Naive thymus-derived CD4-positive, alpha-beta T cell (primary cell): ENCODE data around the gene TRAF2. TPM values are rescaled to one million over a fixed set of nuclear protein-coding genes. Genes with fewer than 3 reads are reported as not detected.

ENCODE experiments used
- ATAC-seq: fragments of 150-1000 bp; cut with Tn5 transposase; 2 replicates; pipeline ENCODE4 v1.10.0; 2021; ENCODE audit warnings: mild to moderate bottlenecking, moderate library complexity
- CTCF ChIA-PET: fragments of 350-600 bp; sonication (Branson Sonifier 250); formaldehyde crosslinking; loops from one replicate; lab custom pipeline; 2021; ENCODE audit warnings: antibody characterized with exemption; lab: Charles Lee
- POLR2A ChIA-PET: fragments of 350-600 bp; sonication (Branson Sonifier 250); formaldehyde crosslinking; loops from one replicate; lab custom pipeline; 2021; ENCODE audit warnings: antibody characterized with exemption, inconsistent platforms; lab: Charles Lee
- DNase-seq, 9 donors: peaks; one replicate each; pipeline versions ENCODE4 v3.0.0 to v3.0.0-alpha.2; 2020 to 2022; ENCODE audit warnings: mixed read lengths in 1 of 9
- H3K27ac ChIP-seq: one replicate; pipeline ENCODE4 v1.7.0; 2013; ENCODE audit warnings: mild to moderate bottlenecking, low read depth, low read length, moderate library complexity
- H3K27me3 ChIP-seq, 2 donors: one replicate each; pipeline ENCODE4 v1.7.0; 2013; ENCODE audit warnings: low read length in 2 of 2, mild to moderate bottlenecking in 2 of 2, moderate library complexity in 2 of 2; ENCODE audit not compliant: control insufficient read depth in 2 of 2, insufficient read depth in 2 of 2
- H3K36me3 ChIP-seq, 3 experiments: 1 replicate in 2 of 3; 2 replicates in 1 of 3; pipeline ENCODE4 v1.7.0; 2013; ENCODE audit warnings: low read length in 3 of 3, mild to moderate bottlenecking in 3 of 3, moderate library complexity in 1 of 3; ENCODE audit not compliant: insufficient read depth in 3 of 3, control insufficient read depth in 2 of 3
- H3K4me1 ChIP-seq, 2 donors: one replicate each; pipeline ENCODE4 v1.7.0; 2013; ENCODE audit warnings: low read length in 2 of 2, mild to moderate bottlenecking in 2 of 2, moderate library complexity in 1 of 2; ENCODE audit not compliant: control insufficient read depth in 2 of 2, insufficient read depth in 2 of 2
- H3K4me3 ChIP-seq: 2 replicates; pipeline ENCODE4 v1.7.0; 2013; ENCODE audit warnings: mild to moderate bottlenecking, low read length
- H3K9me3 ChIP-seq, 3 experiments: 1 replicate in 2 of 3; 2 replicates in 1 of 3; pipeline ENCODE4 v1.7.0; 2013; ENCODE audit warnings: low read length in 3 of 3; ENCODE audit not compliant: control insufficient read depth in 2 of 3
- H3K27ac Mint-ChIP-seq, 9 donors: one replicate each; pipeline ENCODE4 v1.8.0; 2020 to 2022; ENCODE audit warnings: mixed read lengths in 9 of 9, mild to moderate bottlenecking in 8 of 9, moderate library complexity in 5 of 9, inconsistent platforms in 2 of 9
- H3K27me3 Mint-ChIP-seq, 5 donors: one replicate each; pipeline ENCODE4 v1.8.0; 2021 to 2022; ENCODE audit warnings: mixed read lengths in 5 of 5, mild to moderate bottlenecking in 1 of 5
- H3K36me3 Mint-ChIP-seq, 5 donors: one replicate each; pipeline ENCODE4 v1.8.0; 2020 to 2022; ENCODE audit warnings: mixed read lengths in 5 of 5, mild to moderate bottlenecking in 3 of 5, inconsistent platforms in 1 of 5
- H3K4me1 Mint-ChIP-seq, 7 donors: one replicate each; pipeline ENCODE4 v1.8.0; 2020 to 2022; ENCODE audit warnings: mixed read lengths in 7 of 7, mild to moderate bottlenecking in 3 of 7, inconsistent platforms in 1 of 7
- H3K4me3 Mint-ChIP-seq, 10 donors: one replicate each; pipeline ENCODE4 v1.8.0; 2020 to 2022; ENCODE audit warnings: mild to moderate bottlenecking in 10 of 10, mixed read lengths in 10 of 10, moderate library complexity in 6 of 10, inconsistent platforms in 2 of 10
- H3K9me3 Mint-ChIP-seq, 11 donors: one replicate each; pipeline ENCODE4 v1.8.0; 2020 to 2022; ENCODE audit warnings: mixed read lengths in 11 of 11, mild to moderate bottlenecking in 4 of 11, inconsistent platforms in 1 of 11, moderate library complexity in 1 of 11
- intact Hi-C, 2 donors: fragments of 100-400 bp; cut with micrococcal nuclease; formaldehyde crosslinking; loops; one replicate each; pipeline ENCODE4 v1.15.1; 2023
- polyA plus RNA-seq, 2 donors: library from polyadenylated mRNA; unstranded; fragments of 300-500 nt; fragmentation: Illumina TruSeq; gene quantifications; one replicate each; pipeline ENCODE4 v1.2.3, GENCODE V29; 2021
- total RNA-seq, 6 experiments: library from RNA in 5 of 6; stranded (reverse) in 5 of 6; gene quantifications; 1 replicate in 5 of 6; 2 replicates in 1 of 6; pipeline ENCODE4 v1.2.3 and lab custom pipeline; 2021 to 2026

Gene TRAF2
- total and polyA plus RNA-seq, 7 experiments from 2014 or later = 11.9 to 72.8 (median 29.1) TPM

DNA sequence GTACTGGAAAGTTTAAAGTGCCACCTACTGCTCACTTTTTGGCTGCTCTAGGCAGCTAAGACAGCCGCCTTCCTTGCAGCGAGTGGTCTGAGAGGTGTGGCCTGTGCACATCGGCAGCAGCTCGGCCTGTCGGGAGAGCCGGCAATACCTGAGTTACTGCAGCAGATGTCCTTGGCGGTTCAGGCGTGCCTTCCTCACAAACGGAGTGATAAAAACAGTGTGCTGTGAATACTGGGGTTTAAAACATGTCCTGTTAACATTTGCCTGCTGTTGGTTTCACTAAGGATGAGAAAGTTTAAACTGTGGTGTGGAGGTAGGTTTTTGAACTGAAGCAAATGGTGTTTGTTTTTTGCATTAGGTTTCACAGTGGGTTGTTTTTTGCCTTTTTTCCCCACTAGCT, 12.9 kb downstream of the TRAF2 start:
- no peak overlapping the region for H3K27ac ChIP-seq
- peaks cover 25 to 26% of the 10 kb centered on the region in 2 donors for H3K4me1 ChIP-seq
- Mint-ChIP-seq H3K4me3 (peak overlapping the region in 1 of 10 donors; percentile 14), H3K27ac (peak overlapping the region in 3 of 9 donors; percentile 30 to 68 (median 36)), H3K27me3 (no peaks in the 10 kb centered on the region), H3K9me3 (no peaks in the 10 kb centered on the region), H3K36me3 (peaks cover 0 to 36% (median 5%) of the 10 kb centered on the region in 5 donors), H3K4me1 (peaks cover 12 to 64% (median 41%) of the 10 kb centered on the region in 7 donors)
- no peak overlapping the region for H3K4me3 ChIP-seq
- H3K9me3 ChIP-seq = no peaks in the 10 kb centered on the region
- H3K27me3 ChIP-seq = no peaks in the 10 kb centered on the region
- no peak for ATAC-seq
- peaks cover 0 to 45% (median 0%) of the 10 kb centered on the region in 3 experiments for H3K36me3 ChIP-seq
- intact Hi-C loops = no loop called here
- ChIA-PET POLR2A (interaction anchor here (0.6 kb wide), 2 partner anchors 37 to 173 kb away, joined by 3 read pairs; no protein-coding TSS in a partner anchor), CTCF (interaction anchor here (2.0 kb wide), 1 partner anchor 38 kb away, joined by 5 read pairs; no protein-coding TSS in a partner anchor)
- DNase-seq = no peak

DNA sequence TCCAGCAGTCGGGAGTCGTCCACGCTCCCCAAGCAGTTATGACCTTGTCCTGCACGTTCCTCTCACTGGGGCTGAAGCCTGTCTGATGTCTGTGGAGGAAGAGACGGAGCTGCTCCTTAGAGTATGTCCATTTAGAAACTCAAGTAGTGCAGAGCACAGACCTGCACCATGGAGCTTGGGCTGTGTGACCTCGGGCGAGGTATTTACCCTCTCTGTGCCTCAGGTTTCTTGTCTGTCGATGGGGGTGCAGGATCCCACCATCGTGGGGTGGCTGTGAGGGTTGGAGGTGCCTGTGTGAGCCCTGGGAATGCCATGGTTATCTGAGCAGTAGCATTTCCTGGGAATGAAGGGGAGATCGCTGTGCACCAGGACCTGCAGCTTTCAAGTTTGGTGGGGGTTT, 14.2 kb downstream of the TRAF2 start:
- peaks cover 0 to 49% (median 0%) of the 10 kb centered on the region in 3 experiments for H3K36me3 ChIP-seq
- peaks cover 26 to 30% of the 10 kb centered on the region in 2 donors for H3K4me1 ChIP-seq
- intact Hi-C loops = loop anchor here (2.0 to 5.0 kb wide), 4 partner anchors 14 to 122 kb away; partner anchors contain the start of genes EDF1 (in 1 of the 2), PHPT1 (in 1 of the 2) and TRAF2 (in 1 of the 2)
- H3K36me3 Mint-ChIP-seq = peaks cover 0 to 33% (median 5%) of the 10 kb centered on the region in 5 donors
- POLR2A ChIA-PET = no interaction called here
- CTCF ChIA-PET = interaction anchor here (2.0 kb wide), 1 partner anchor 37 kb away, joined by 5 read pairs; no protein-coding TSS in a partner anchor
- no peak overlapping the region for H3K27ac ChIP-seq
- H3K4me3 ChIP-seq = no peak overlapping the region
- no peaks in the 10 kb centered on the region for H3K27me3 Mint-ChIP-seq
- ATAC-seq (no peak), DNase-seq (no peak)
- H3K9me3 ChIP-seq = no peaks in the 10 kb centered on the region
- H3K4me1 Mint-ChIP-seq = peaks cover 14 to 59% (median 39%) of the 10 kb centered on the region in 7 donors
- no peaks in the 10 kb centered on the region for H3K9me3 Mint-ChIP-seq
- no peaks in the 10 kb centered on the region for H3K27me3 ChIP-seq
- peak overlapping the region in 2 of 10 donors; percentile 29 to 35 for H3K4me3 Mint-ChIP-seq
- H3K27ac Mint-ChIP-seq = peak overlapping the region in 8 of 9 donors; percentile 67 to 98 (median 93)

DNA sequence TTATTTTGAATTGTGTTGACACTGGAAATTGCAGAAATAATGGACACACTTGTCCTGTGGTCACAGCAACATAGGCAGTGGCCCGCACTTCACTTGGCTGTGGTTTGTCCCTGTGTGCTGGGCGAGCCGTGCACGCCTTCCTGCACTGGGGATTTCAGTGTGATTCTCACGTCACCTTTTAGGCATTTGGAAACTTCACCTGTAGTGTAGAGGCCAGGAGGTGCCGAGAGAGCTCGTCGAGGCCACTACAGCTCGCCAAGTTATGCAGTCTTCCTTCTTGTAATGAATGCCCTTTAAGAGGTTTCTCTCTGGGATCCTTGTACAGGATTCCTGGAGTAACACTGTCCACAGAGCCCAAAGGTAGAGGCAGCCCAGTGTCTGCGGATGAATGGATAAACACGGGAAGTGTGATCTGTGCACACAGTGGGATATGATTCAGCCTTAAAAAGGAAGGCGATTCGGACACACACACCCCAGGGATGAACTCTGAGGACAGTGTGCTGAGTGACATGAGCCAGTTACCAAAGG, 14.7 kb downstream of the TRAF2 start:
- Mint-ChIP-seq H3K4me1 (peaks cover 14 to 60% (median 39%) of the 10 kb centered on the region in 7 donors), H3K36me3 (peaks cover 0 to 33% (median 5%) of the 10 kb centered on the region in 5 donors), H3K27ac (peak overlapping the region; percentile 89 to 98 (median 94)), H3K4me3 (peak overlapping the region in 8 of 10 donors; percentile 45 to 81 (median 74)), H3K9me3 (no peaks in the 10 kb centered on the region), H3K27me3 (no peaks in the 10 kb centered on the region)
- ChIA-PET POLR2A (no interaction called here), CTCF (interaction anchor here (1.6 to 2.0 kb wide), 2 partner anchors 36 to 134 kb away, joined by 4 to 5 read pairs; no protein-coding TSS in a partner anchor)
- Histone ChIP-seq H3K4me1 (peaks cover 26 to 30% of the 10 kb centered on the region in 2 donors), H3K4me3 (no peak overlapping the region), H3K36me3 (peaks cover 0 to 49% (median 0%) of the 10 kb centered on the region in 3 experiments), H3K27me3 (no peaks in the 10 kb centered on the region), H3K9me3 (no peaks in the 10 kb centered on the region), H3K27ac (peak overlapping the region; percentile 76)
- intact Hi-C loops = loop anchor here (2.0 to 5.0 kb wide), 4 partner anchors 14 to 121 kb away; partner anchors contain the start of genes EDF1 (in 1 of the 2), PHPT1 (in 1 of the 2) and TRAF2 (in 1 of the 2)
- no peak for DNase-seq
- no peak for ATAC-seq

DNA sequence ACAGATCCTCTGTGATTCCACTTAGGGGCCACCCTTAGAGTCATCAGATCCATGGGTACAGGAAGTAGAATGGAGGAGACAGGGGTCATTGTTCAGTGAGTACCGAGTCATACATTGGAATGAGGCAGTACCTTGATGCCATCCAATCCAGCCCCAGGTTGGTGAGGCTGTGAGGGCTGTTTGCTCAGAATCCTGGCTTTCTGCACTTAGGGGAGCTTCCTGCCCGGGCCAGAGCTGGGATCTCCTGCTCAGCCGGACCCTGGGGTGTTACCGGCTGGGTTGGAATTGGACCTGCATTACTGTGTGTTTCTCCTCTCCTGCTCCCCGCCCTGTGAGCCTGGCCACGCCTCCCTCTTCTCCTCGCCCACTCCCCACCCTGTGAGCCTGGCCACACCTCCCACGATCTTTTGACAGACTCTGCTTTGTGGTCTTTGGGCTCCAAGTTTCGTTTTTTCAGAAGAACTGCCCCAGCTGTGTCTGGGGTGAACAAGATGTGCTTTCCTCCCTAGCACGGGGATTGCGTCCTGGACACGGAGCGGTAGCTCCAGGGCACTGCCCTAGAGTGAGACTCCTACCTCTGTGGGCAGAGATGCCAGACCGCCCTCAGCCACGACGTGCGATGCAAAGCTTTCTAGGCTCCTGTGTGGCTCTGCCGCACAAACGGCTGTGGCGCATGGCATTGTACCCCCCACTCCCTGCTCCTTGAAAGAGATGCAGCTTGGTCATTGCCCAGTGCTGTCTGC, 15.4 kb downstream of the TRAF2 start:
- no peaks in the 10 kb centered on the region for H3K9me3 ChIP-seq
- DNase-seq (peak; percentile 21 to 80 (median 55)), ATAC-seq (peak; percentile 68)
- ChIA-PET CTCF (interaction anchor here (1.6 kb wide), 1 partner anchor 133 kb away, joined by 4 read pairs; no protein-coding TSS in a partner anchor), POLR2A (interaction anchor here (1.0 to 1.8 kb wide), 5 partner anchors 11 to 102 kb away, joined by 4 to 15 read pairs (median 5); no protein-coding TSS in a partner anchor)
- Mint-ChIP-seq H3K4me1 (peaks cover 14 to 60% (median 39%) of the 10 kb centered on the region in 7 donors), H3K9me3 (no peaks in the 10 kb centered on the region), H3K36me3 (peaks cover 0 to 36% (median 5%) of the 10 kb centered on the region in 5 donors), H3K4me3 (peak overlapping the region; percentile 62 to 81 (median 74)), H3K27me3 (no peaks in the 10 kb centered on the region), H3K27ac (peak overlapping the region; percentile 89 to 98 (median 94))
- peaks cover 26 to 30% of the 10 kb centered on the region in 2 donors for H3K4me1 ChIP-seq
- H3K4me3 ChIP-seq = peak overlapping the region; percentile 24
- intact Hi-C loops = loop anchor here (1.0 to 5.0 kb wide), 8 partner anchors 15 to 121 kb away; partner anchors contain the start of genes TRAF2 (in 2 of the 2), EDF1 (in 1 of the 2), FBXW5 (in 1 of the 2) and PHPT1 (in 1 of the 2)
- peak overlapping the region; percentile 76 for H3K27ac ChIP-seq
- H3K27me3 ChIP-seq = no peaks in the 10 kb centered on the region
- H3K36me3 ChIP-seq = peaks cover 0 to 52% (median 0%) of the 10 kb centered on the region in 3 experiments

DNA sequence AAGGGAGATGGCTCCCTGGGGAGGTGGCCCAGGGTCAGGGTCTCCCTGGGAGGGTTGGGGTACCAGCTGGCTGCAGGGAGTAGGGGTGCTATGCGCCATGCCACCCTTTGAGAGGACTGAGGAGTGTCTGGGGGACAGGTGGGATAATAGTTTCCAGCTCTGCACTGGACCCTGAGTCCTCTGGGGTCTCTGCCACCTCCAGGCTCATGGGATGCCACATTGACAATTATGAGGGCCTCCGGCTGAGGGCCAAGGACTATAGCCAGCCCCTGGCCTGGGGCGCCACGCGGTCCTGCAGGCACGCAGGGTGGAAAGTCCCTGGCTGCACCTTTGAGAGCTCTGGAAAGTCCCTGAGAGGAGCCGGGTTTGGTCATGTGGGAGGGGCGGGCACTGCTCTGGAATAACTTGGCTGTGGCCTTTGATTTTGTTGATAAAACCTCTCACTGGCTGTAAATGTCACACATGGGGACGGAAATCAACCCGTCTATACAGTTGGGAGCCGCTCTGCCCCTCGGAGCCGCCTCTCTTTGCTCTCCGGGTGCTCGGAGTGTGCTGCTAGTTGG, 16.0 kb downstream of the TRAF2 start:
- Mint-ChIP-seq H3K27me3 (no peaks in the 10 kb centered on the region), H3K4me3 (peak overlapping the region; percentile 62 to 81 (median 75)), H3K4me1 (peaks cover 12 to 59% (median 36%) of the 10 kb centered on the region in 7 donors), H3K36me3 (peaks cover 0 to 38% (median 5%) of the 10 kb centered on the region in 5 donors), H3K27ac (peak overlapping the region; percentile 89 to 98 (median 94)), H3K9me3 (no peaks in the 10 kb centered on the region)
- intact Hi-C loops = loop anchor here (1.0 to 5.0 kb wide), 7 partner anchors 16 to 120 kb away; partner anchors contain the start of genes EDF1 (in 1 of the 2), FBXW5 (in 1 of the 2), PHPT1 (in 1 of the 2) and TRAF2 (in 1 of the 2)
- peaks cover 0 to 58% (median 0%) of the 10 kb centered on the region in 3 experiments for H3K36me3 ChIP-seq
- H3K27ac ChIP-seq = peak overlapping the region; percentile 76
- peak; percentile 38 to 91 (median 66) for DNase-seq
- POLR2A ChIA-PET = interaction anchor here (1.0 to 1.8 kb wide), 5 partner anchors 11 to 103 kb away, joined by 4 to 15 read pairs (median 5); no protein-coding TSS in a partner anchor
- H3K27me3 ChIP-seq = no peaks in the 10 kb centered on the region
- peaks cover 26 to 30% of the 10 kb centered on the region in 2 donors for H3K4me1 ChIP-seq
- H3K4me3 ChIP-seq = peak overlapping the region; percentile 24
- CTCF ChIA-PET = interaction anchor here (1.6 kb wide), 1 partner anchor 133 kb away, joined by 4 read pairs; no protein-coding TSS in a partner anchor
- peak; percentile 93 for ATAC-seq
- no peaks in the 10 kb centered on the region for H3K9me3 ChIP-seq
